Rectal smooth muscle tissue (tissue), 1 donor: ENCODE results near the gene SPAG5.

Experiments
- H3K27ac ChIP-seq: one replicate; pipeline ENCODE4 v1.7.0; 2013; ENCODE audit warnings: low read depth, low read length, inconsistent platforms
- H3K27me3 ChIP-seq: one replicate; pipeline ENCODE4 v1.7.0; 2013; ENCODE audit warnings: low read length; ENCODE audit not compliant: control insufficient read depth, insufficient read depth
- H3K36me3 ChIP-seq: one replicate; pipeline ENCODE4 v1.7.0; 2013; ENCODE audit warnings: low read length; ENCODE audit not compliant: control insufficient read depth, insufficient read depth
- H3K4me1 ChIP-seq: one replicate; pipeline ENCODE4 v1.7.0; 2013; ENCODE audit warnings: low read length; ENCODE audit not compliant: control insufficient read depth, insufficient read depth
- H3K4me3 ChIP-seq: one replicate; pipeline ENCODE4 v1.7.0; 2013; ENCODE audit warnings: low read length
- H3K9ac ChIP-seq: one replicate; pipeline ENCODE4 v1.7.0; 2013; ENCODE audit warnings: low read length

Gene SPAG5

DNA sequence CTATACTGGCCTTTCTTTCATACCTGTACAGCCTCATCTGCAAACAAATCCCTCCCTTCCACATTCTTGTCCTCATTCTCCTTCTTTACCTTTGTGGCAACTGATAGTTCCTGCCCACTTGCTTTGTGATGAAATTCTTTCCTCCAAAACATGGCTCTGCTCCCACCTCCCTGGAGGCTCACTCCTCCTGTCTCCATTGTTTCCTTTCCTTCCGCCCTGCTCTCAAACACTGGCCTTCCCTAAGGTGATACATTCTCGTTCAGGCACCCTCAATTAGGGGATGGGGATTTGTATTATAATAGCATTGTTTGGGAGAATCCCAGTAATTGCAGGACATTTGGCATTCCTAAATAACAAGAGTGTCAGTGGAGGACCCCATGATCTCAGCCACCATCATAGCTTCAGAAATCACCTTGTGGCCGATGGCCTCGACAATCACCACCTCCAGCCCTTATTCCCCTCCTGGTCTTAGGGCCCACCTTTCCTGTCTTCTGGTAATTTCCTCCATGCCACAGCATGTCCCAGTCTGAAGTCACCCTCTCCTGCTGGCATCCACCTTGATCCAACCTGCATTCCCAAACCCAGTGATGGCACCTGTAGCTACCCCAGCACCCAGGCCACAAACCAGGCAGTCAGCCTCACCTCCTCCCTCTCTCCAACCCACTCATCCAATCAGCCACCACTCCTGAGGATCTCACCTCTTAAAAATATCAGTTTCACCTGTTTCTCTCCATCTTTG is 54.3 kb downstream of the SPAG5 start:
- Histone ChIP-seq H3K4me1 (no peaks in the 10 kb centered on the region), H3K9ac (no peak overlapping the region), H3K36me3 (no peaks in the 10 kb centered on the region), H3K27ac (no peak overlapping the region), H3K27me3 (no peaks in the 10 kb centered on the region), H3K4me3 (no peak overlapping the region)

- no peak overlapping the region for H3K27ac ChIP-seq
- no peaks in the 10 kb centered on the region for H3K36me3 ChIP-seq
- H3K4me1 ChIP-seq = no peaks in the 10 kb centered on the region
- H3K27me3 ChIP-seq = no peaks in the 10 kb centered on the region
- no peak overlapping the region for H3K4me3 ChIP-seq
- H3K9ac ChIP-seq = no peak overlapping the region
These were observed 57.4 kb downstream of the SPAG5 start for GRCh38 chr17:28541439-28541838.

GRCh38 chr17:28540231-28540630 is 58.6 kb downstream of the SPAG5 start:
- Histone ChIP-seq H3K4me1 (no peaks in the 10 kb centered on the region), H3K36me3 (no peaks in the 10 kb centered on the region), H3K4me3 (no peak overlapping the region), H3K27me3 (no peaks in the 10 kb centered on the region), H3K9ac (no peak overlapping the region), H3K27ac (no peak overlapping the region)

DNA sequence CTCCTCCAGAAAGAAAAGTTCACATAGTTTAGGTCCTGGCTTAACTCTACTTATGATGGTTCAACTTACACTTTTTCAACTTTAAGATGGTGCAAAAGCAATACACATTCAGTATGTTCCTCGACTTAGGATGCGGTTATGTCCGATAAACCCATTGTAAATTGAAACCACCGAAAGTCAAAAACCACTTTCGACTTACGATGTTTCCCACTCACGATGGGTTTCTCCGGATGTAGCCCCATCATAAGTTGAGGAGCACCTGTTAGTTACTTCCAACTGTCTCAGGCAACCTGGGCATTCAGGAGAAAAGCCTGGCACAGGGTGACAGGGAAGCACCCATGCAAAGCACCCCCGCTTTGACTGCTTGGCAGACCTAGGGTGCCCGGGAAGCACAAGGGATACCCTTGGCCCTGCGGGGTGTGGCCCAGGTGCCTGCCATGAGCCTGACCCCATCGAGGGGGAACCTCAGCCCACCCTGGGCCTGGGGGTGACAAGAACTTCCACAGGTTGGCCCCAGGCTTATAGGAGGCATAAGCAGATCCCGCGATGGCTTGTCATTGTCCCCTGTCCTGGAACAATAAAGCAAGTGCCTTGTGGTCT is 60.4 kb downstream of the SPAG5 start:
- no peak overlapping the region for H3K4me3 ChIP-seq

DNA sequence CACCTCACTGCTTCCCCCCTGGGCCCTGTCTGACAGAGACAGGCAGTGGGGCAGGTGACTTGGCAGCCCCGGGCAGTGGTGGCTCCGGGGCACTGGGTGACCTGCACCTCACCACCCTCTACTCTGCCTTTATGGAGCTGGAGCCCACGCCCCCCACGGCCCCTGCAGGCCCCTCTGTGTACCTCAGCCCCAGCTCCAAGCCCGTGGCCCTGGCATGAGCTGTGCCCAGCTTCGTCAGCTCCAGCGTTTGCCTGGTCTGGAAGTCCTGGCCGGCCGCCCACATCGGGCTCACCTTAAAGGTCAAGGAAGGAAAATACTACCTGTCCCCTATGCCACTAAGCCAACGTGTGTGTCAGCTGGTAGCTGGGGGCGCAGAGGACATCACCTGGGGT is 61.6 kb downstream of the SPAG5 start:
- no peak overlapping the region for H3K9ac ChIP-seq
- no peaks in the 10 kb centered on the region for H3K27me3 ChIP-seq
- H3K36me3 ChIP-seq = no peaks in the 10 kb centered on the region
- no peak overlapping the region for H3K4me3 ChIP-seq
- no peaks in the 10 kb centered on the region for H3K4me1 ChIP-seq
- H3K27ac ChIP-seq = no peak overlapping the region

More for the DNA sequence above, 60.4 kb downstream of the SPAG5 start:
- Histone ChIP-seq H3K9ac (no peak overlapping the region), H3K27ac (no peak overlapping the region), H3K4me1 (no peaks in the 10 kb centered on the region), H3K27me3 (no peaks in the 10 kb centered on the region), H3K36me3 (no peaks in the 10 kb centered on the region)

GRCh38 chr17:28536532-28537218 is 62.1 kb downstream of the SPAG5 start:
- Histone ChIP-seq H3K27me3 (no peaks in the 10 kb centered on the region), H3K9ac (no peak overlapping the region), H3K27ac (no peak overlapping the region), H3K4me1 (no peaks in the 10 kb centered on the region), H3K4me3 (no peak overlapping the region), H3K36me3 (no peaks in the 10 kb centered on the region)

GRCh38 chr17:28534740-28535375 is 64.0 kb downstream of the SPAG5 start:
- Histone ChIP-seq H3K27me3 (no peaks in the 10 kb centered on the region), H3K4me3 (no peak overlapping the region), H3K9ac (no peak overlapping the region), H3K27ac (no peak overlapping the region), H3K36me3 (no peaks in the 10 kb centered on the region), H3K4me1 (no peaks in the 10 kb centered on the region)

- H3K27ac ChIP-seq = no peak overlapping the region
These were observed 65.6 kb downstream of the SPAG5 start for GRCh38 chr17:28533091-28533807.

GRCh38 chr17:28532050-28532960 is 66.5 kb downstream of the SPAG5 start:
- H3K36me3 ChIP-seq = no peaks in the 10 kb centered on the region
- no peak overlapping the region for H3K4me3 ChIP-seq
- H3K27ac ChIP-seq = no peak overlapping the region
- H3K27me3 ChIP-seq = no peaks in the 10 kb centered on the region
- no peak overlapping the region for H3K9ac ChIP-seq
- no peaks in the 10 kb centered on the region for H3K4me1 ChIP-seq

More at GRCh38 chr17:28533091-28533807, 65.6 kb downstream of the SPAG5 start:
- Histone ChIP-seq H3K27me3 (no peaks in the 10 kb centered on the region), H3K4me1 (no peaks in the 10 kb centered on the region), H3K4me3 (no peak overlapping the region), H3K36me3 (no peaks in the 10 kb centered on the region), H3K9ac (no peak overlapping the region)

DNA sequence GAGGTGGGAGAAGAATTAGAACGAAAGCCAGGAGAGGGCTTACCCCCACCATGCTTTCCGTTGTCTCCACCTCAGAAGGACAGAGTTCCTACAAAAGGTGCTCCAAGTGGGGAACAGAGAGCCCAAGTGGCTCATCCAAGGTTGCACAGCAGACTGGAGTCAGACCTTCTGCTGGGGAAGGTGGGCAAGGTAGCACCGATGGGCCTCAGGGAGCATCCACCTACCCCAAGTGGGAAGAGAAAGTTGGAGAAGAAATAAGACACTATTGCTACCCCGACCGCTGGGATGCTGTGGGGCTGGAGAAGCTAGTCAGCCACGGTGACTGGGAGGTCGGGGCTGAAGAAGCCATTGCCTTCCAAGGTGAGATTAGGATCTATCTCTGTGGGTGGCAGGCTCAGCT is 67.9 kb downstream of the SPAG5 start:
- no peaks in the 10 kb centered on the region for H3K4me1 ChIP-seq
- H3K36me3 ChIP-seq = no peaks in the 10 kb centered on the region
- no peak overlapping the region for H3K27ac ChIP-seq
- H3K27me3 ChIP-seq = no peaks in the 10 kb centered on the region
- H3K4me3 ChIP-seq = no peak overlapping the region
- H3K9ac ChIP-seq = no peak overlapping the region

DNA sequence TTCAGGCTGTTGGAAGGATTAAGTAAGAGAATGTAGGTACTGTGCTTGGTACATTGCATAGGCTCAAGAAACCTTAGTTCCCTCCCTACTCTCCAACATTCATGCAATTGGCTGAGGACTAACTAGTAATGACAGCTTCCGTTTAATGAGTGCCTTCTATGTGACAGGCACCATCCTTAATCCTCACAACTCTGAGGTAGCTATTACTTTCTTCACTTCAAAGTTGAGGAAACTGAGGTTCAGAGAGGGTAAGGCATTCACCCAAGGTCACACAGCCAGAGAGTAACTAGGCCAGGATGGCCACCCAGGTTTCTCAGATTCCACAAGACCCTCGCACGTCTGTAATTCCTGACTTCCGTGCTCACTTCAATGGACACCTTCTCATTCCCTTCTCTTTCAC is 68.6 kb downstream of the SPAG5 start:
- Histone ChIP-seq H3K9ac (no peak overlapping the region), H3K4me3 (no peak overlapping the region), H3K36me3 (no peaks in the 10 kb centered on the region), H3K27ac (no peak overlapping the region), H3K27me3 (no peaks in the 10 kb centered on the region), H3K4me1 (no peaks in the 10 kb centered on the region)
